ENCODE results near the gene MB.

DNA sequence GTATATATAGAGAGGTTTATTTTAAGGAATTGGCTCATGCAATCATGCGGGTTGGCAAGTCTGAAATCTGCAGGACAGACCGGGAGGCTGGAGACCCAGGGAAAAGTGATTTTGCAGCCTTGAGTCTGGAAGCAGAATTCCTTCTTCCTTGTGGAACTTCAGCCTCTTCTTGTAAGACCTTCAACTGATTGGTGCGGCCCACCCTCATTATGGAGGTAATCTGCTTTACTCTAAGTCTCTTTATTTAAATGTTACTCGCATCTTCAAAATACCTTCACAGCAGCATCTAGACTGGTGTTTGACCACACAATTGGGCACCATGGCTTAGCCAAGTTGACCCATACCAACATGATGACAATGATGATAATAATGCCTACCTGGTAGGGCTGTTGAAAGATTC lies 17.8 kb downstream of the MB start:
- TF ChIP-seq, protein P1, sequence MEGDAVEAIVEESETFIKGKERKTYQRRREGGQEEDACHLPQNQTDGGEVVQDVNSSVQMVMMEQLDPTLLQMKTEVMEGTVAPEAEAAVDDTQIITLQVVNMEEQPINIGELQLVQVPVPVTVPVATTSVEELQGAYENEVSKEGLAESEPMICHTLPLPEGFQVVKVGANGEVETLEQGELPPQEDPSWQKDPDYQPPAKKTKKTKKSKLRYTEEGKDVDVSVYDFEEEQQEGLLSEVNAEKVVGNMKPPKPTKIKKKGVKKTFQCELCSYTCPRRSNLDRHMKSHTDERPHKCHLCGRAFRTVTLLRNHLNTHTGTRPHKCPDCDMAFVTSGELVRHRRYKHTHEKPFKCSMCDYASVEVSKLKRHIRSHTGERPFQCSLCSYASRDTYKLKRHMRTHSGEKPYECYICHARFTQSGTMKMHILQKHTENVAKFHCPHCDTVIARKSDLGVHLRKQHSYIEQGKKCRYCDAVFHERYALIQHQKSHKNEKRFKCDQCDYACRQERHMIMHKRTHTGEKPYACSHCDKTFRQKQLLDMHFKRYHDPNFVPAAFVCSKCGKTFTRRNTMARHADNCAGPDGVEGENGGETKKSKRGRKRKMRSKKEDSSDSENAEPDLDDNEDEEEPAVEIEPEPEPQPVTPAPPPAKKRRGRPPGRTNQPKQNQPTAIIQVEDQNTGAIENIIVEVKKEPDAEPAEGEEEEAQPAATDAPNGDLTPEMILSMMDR (IDR thresholded peaks at IDR 0.05) = no peak
- TF ChIP-seq POLR2A (IDR thresholded peaks at IDR 0.05) (no peak), POLR2AphosphoS5 (IDR thresholded peaks at IDR 0.05) (no peak), EP300 (IDR thresholded peaks at IDR 0.05) (no peak)
